H54 (cell line): ENCODE measurements around the gene SFMBT2.

Experiments
- DNase-seq: peaks from one replicate; pipeline ENCODE4 v3.0.0; 2011; ENCODE audit warnings: low spot score, mixed read lengths; ENCODE audit not compliant: insufficient read length
- FAIRE-seq: peaks from 3 replicates; lab custom pipeline; 2011; peaks lifted over from hg19 to GRCh38; lab: Jason Lieb, UNC
- POLR2A ChIP-seq: IDR thresholded peaks from 2 replicates; pipeline ENCODE4 v1.6.1; 2011; ENCODE audit warnings: low read depth, mild to moderate bottlenecking, low read length

Gene SFMBT2

DNA sequence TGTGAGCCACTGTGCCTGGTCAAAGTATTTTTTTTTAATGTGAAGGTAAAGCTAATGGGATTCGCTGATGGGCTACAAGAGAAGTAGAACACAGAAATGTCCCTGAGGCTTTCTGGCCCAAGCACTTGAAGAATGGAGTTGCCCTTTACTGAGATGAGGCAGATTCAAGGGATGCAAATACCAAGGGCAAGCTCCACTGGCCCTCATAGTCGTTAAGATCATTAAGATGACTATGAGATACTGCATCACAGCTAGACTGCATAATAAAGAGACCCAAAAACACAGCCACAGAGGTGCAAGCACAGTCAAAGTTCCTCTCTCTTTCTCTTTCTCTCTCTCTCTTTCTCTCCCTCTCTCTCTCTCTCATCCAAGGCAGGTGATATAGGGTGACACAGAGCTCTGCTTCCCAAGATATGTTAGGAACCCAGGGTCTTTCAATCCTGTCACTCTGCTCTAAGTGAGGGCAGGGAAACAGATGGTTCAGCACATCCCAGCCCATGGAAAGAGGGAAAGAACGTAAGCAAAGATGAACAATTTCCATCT is 117.4 kb downstream of the SFMBT2 start:
- no peak for FAIRE-seq
- no peak for DNase-seq
- no peak for TF ChIP-seq POLR2A

- DNase-seq (peak; percentile 42), FAIRE-seq (no peak)
- no peak for TF ChIP-seq POLR2A
These were observed 119.2 kb downstream of the SFMBT2 start for GRCh38 chr10:7291487-7292270.

DNA sequence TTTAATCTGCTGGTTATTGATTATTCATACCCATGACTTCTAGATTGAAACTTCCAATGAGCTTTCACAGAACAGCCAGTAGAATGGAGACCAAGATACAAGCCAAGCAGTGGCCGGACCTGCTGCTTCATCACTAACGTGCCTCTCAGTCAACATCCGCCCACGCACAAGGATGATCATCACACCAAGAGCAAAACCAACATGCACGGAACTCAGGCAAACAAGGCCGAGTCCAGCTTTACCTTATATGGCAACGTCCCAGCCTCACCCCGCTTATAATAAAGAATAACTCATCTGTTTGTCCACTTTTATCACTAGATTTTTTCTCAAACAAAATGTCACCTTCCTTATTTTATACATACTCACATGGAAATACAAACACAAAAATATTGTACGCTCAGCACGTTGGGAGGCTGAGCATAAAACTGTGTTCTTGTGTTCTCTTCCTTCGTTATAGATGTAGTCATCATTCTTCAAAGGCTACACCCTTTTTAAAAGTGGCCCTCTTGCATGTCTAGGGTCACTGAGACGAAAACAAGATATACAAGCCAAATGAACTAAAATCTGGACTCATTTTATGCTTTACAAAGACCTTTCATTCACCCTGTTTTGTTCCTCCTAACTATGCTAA is 122.7 kb downstream of the SFMBT2 start:
- TF ChIP-seq POLR2A: no peak
- DNase-seq (no peak), FAIRE-seq (no peak)

- DNase-seq (no peak), FAIRE-seq (no peak)
- no peak for TF ChIP-seq POLR2A
These were observed 123.5 kb downstream of the SFMBT2 start for GRCh38 chr10:7287377-7287776.

DNA sequence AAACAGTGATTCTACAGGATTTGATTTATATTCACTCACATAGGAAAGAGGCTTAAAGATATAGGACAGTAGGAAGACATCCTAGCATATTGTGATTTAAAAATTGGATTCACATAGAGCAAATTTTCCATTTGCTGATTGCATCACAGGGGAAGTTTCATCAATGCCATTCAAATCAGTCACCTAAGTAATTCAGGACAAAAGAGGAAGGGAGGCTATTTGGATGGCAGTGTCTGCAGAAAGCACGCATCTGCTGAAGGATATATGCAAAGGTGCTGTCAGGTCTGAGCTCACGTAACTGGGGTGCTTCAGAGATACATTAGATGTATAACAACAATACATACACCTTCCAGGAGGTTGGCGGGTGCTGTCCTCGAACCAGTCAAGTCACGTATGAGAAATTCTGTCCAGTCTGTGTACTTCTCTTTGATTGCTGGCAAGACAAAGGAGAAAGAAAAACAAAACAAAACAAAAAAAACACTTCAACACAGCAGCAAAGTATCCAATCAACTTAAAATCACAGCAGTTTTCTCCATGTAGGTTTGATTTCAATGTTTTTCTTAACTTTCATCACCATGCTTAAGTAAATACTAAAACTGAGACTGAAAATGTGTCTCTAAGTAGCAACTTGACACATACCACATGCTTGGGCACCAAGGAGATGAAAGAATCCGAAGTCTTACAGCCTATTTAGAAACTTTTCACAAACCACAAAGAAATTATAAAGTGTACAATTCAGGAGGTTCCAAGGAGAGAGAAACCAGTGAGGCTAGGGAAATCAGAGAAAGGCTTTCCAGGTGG is 125.1 kb downstream of the SFMBT2 start:
- no peak for DNase-seq
- TF ChIP-seq POLR2A: no peak
- FAIRE-seq: no peak

GRCh38 chr10:7283246-7283645 is 127.6 kb downstream of the SFMBT2 start:
- no peak for FAIRE-seq
- DNase-seq: no peak
- no peak for TF ChIP-seq POLR2A

DNA sequence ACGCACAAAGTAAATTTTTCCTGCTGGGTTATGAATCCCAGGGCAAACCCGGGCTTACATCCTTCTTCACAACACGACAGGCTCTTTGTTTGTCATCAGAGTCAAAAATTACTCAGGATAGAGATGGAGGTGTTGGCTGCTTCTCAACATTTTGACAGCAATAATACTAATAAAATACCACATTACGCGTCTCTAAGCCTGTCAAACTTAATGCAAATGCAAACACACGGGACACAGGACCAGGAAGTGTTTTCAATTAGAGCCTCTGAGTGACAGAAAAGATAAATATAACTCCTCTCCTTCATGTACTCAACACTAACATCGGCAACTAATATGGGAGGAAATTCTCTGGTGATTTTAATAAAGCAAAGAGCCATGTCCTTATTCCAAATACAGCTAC is 128.4 kb downstream of the SFMBT2 start:
- DNase-seq (no peak), FAIRE-seq (no peak)
- no peak for TF ChIP-seq POLR2A

GRCh38 chr10:7281429-7281828 is 129.4 kb downstream of the SFMBT2 start:
- no peak for FAIRE-seq
- TF ChIP-seq POLR2A: no peak
- DNase-seq: no peak

GRCh38 chr10:7279303-7279702 is 131.5 kb downstream of the SFMBT2 start:
- DNase-seq: no peak
- FAIRE-seq: no peak
- no peak for TF ChIP-seq POLR2A

DNA sequence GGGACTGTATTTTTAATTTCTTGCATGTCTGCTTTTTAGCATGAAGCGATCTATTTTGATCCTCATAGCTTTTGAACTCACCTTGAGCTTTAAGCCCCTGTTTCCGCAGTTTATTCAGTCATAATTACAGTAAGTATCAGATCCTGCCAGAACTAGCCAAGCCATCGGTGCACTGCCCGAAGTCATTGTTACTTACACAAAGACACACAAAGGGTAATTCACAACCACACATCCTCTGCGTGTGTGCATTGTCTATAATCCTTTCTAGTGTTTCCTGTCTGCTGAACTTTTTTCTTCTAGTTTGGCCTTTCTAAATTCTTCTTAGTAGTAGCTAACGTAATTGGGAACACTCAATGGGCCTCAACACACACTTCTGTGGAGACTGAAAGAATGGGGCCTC is 133.0 kb downstream of the SFMBT2 start:
- no peak for TF ChIP-seq POLR2A
- no peak for DNase-seq
- FAIRE-seq: no peak

GRCh38 chr10:7277432-7277831 is 133.4 kb downstream of the SFMBT2 start:
- no peak for FAIRE-seq
- no peak for TF ChIP-seq POLR2A
- no peak for DNase-seq

DNA sequence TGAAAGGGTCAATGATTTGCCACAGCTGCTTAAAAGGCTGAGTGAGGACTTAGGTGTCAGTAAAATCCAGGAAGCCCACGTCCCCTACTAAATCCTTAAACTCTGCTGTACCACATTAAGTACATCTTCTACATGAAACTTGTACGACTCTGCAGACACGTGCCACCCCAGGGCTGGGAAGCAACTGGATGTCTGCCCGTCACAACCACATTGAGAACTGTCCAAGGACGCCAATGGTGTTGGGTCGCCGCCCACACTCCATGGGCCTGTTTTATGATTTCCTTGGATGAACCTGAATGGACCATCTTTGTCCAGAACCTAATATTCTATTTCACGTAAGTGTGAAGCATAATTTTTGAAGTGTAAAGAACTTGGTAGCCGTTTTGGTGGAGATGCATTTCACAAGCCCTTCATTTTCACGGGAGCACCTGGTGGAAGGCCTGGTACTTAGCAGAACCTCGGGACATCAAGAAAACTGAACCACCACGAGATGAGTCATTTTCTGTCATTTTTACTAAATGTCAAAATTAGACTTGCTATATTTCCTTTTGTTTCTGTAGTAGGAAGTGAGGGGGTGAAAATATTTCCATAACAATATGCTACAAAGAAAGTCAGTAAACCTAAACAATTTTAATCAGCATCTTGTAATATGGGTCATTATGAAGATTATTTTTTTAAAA is 134.9 kb downstream of the SFMBT2 start:
- DNase-seq (no peak), FAIRE-seq (no peak)
- no peak for TF ChIP-seq POLR2A

DNA sequence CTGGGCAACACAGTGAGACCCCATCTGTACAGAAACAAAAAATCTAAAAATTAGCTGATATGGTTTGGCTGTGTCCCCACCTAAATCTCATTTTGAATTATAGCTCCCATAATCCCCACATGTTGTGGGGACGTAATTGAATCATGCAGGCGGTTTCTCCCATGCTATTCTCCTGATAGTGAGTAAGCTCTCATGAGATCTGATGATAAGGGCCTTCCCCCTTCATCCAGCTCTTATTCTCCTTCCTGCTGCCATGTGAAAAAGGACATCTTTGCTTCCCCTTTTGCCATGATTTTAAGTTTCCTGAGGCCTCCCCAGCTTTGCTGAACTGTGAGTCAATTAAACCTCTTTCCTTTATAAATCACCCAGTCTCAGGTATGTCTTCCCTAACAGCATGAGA is 136.5 kb downstream of the SFMBT2 start:
- no peak for FAIRE-seq

More for the DNA sequence above, 136.5 kb downstream of the SFMBT2 start:
- no peak for DNase-seq
- TF ChIP-seq POLR2A: no peak
